ENCODE data around the gene FAM177A1.

GRCh38 chr14:35034440-35034833 is 11.6 kb upstream of the FAM177A1 start:
- TF ChIP-seq, protein P1, sequence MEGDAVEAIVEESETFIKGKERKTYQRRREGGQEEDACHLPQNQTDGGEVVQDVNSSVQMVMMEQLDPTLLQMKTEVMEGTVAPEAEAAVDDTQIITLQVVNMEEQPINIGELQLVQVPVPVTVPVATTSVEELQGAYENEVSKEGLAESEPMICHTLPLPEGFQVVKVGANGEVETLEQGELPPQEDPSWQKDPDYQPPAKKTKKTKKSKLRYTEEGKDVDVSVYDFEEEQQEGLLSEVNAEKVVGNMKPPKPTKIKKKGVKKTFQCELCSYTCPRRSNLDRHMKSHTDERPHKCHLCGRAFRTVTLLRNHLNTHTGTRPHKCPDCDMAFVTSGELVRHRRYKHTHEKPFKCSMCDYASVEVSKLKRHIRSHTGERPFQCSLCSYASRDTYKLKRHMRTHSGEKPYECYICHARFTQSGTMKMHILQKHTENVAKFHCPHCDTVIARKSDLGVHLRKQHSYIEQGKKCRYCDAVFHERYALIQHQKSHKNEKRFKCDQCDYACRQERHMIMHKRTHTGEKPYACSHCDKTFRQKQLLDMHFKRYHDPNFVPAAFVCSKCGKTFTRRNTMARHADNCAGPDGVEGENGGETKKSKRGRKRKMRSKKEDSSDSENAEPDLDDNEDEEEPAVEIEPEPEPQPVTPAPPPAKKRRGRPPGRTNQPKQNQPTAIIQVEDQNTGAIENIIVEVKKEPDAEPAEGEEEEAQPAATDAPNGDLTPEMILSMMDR (IDR thresholded peaks at IDR 0.05) = no peak
- TF ChIP-seq POLR2AphosphoS5 (IDR thresholded peaks at IDR 0.05) (no peak), POLR2A (IDR thresholded peaks at IDR 0.05) (no peak)
